Ovary (tissue), 9 donors: Measurements from ENCODE around the gene OR2V1. TPM values are rescaled to one million over a fixed set of nuclear protein-coding genes. Genes with fewer than 3 reads are reported as not detected.

Experiments
- DNase-seq, 5 donors: peaks; one replicate each; pipeline ENCODE4 v3.0.0-alpha.2; 2019 to 2020
- H3K27ac ChIP-seq, 2 donors: fragments of 200-600 bp; one replicate each; pipeline versions ENCODE4 v1.5.1 to v1.8.0; 2019 to 2022
- H3K27me3 ChIP-seq: fragments of 200-600 bp; one replicate; pipeline ENCODE4 v1.8.0; 2022
- H3K36me3 ChIP-seq: fragments of 200-600 bp; sonication (generic); one replicate; pipeline ENCODE4 v1.5.1; 2019
- H3K4me1 ChIP-seq: one replicate; pipeline ENCODE4 v1.8.1; 2013; ENCODE audit warnings: mild to moderate bottlenecking, moderate library complexity; ENCODE audit not compliant: insufficient read depth
- H3K4me3 ChIP-seq: fragments of 200-600 bp; sonication (generic); one replicate; pipeline ENCODE4 v1.5.1; 2017
- H3K9me3 ChIP-seq, 2 donors: fragments of 200-600 bp in 1 of 2; sonication (generic) in 1 of 2; one replicate each; pipeline versions ENCODE4 v1.5.1 to v1.8.1; 2013 to 2019; ENCODE audit warnings: mild to moderate bottlenecking in 1 of 2, moderate library complexity in 1 of 2
- CTCF ChIP-seq, 3 donors: fragments of 450-650 bp in 2 of 3; fragments of 200-600 bp in 1 of 3; IDR thresholded peaks; one replicate each; pipeline versions ENCODE4 v1.5.1 to v1.8.0; 2016 to 2022; ENCODE audit warnings: antibody characterized with exemption in 3 of 3, mild to moderate bottlenecking in 1 of 3
- EP300 ChIP-seq: sonication (generic); formaldehyde crosslinking; IDR thresholded peaks from one replicate; pipeline ENCODE4 v1.6.1; 2017; ENCODE audit warnings: antibody characterized with exemption
- POLR2A ChIP-seq: fragments of 450-650 bp; IDR thresholded peaks from one replicate; pipeline ENCODE4 v1.6.1; 2017; ENCODE audit warnings: antibody characterized with exemption, mild to moderate bottlenecking, moderate library complexity
- WGBS, 3 donors: extraction: QIAGEN DNeasy Blood & Tissue Kit in 1 of 3; methylation state at CpG; one replicate each; pipeline versions ENCODE4 v1.1.5 to v1.1.7; 2013 to 2017; 5-methylcytosine and 5-hydroxymethylcytosine counted together
- intact Hi-C, 4 donors: fragments of 100-400 bp; cut with DNase I; formaldehyde crosslinking; loops; one replicate each; pipeline versions ENCODE4 v1.11.0 to v1.15.1; 2022 to 2023
- polyA plus RNA-seq, 2 donors: library from polyadenylated mRNA; stranded (reverse); fragments of 200-250 nt in 1 of 2; fragments of 350-450 nt in 1 of 2; fragmentation: Illumina TruSeq in 1 of 2; extraction: RNeasy Lipid Tissue Mini Kit (QIAGEN cat#74804) in 1 of 2; gene quantifications; one replicate each; pipeline ENCODE4 v1.2.3, GENCODE V29; 2013 to 2014
- total RNA-seq, 7 donors: library from RNA; depleted of rRNA in 2 of 7; stranded (reverse); fragments of >200 nt in 2 of 7; fragmentation: NEBNext Ultra II Directional in 3 of 7; extraction: Animal tissue kit (Norgen Biotek cat#: 25700) in 3 of 7; gene quantifications; one replicate each; pipeline versions ENCODE4 v1.1.0 to v1.2.4, GENCODE V29; 2016 to 2023
- donor health status: DM: no; HTN: no; CAD: no; lungs with moderate emphysema.
- donor health status: DM: no; HTN: no; CAD: no.
- donor health status: Bipolar disorder and iron deficiency.
- donor health status: DM: yes; HTN: yes; CAD: no.
- donor health status: DM: no; HTN: no; CAD: no.
- donor health status: DM: yes; HTN: yes; CAD: no.

OR2V1 gene
- total and polyA plus RNA-seq, 9 donors = not detected

- TF ChIP-seq POLR2A = no peak
- TF ChIP-seq CTCF (IDR thresholded peaks at IDR 0.05) = no peak
- TF ChIP-seq EP300 = no peak
- no peaks in the 10 kb centered on the region for H3K36me3 ChIP-seq
- H3K27me3 ChIP-seq = no peaks in the 10 kb centered on the region
- no peak for DNase-seq
- no peaks in the 10 kb centered on the region for H3K9me3 ChIP-seq
- no peak overlapping the region for H3K4me3 ChIP-seq
- H3K4me1 ChIP-seq = no peaks in the 10 kb centered on the region
- intact Hi-C loops = no loop called here
- no peak overlapping the region for H3K27ac ChIP-seq
- WGBS, 3 donors = 40 to 45% (median 42%) methylated on average over 17 of the region's 17 CpGs
Observed at GRCh38 chr5:181086026-181086883, 44.7 kb downstream of the OR2V1 start.

GRCh38 chr5:181084621-181085195, 46.3 kb downstream of the OR2V1 start:
- WGBS, 3 donors = 50 to 58% (median 52%) methylated on average over 18 of the region's 18 CpGs
- TF ChIP-seq POLR2A = no peak
- Histone ChIP-seq H3K36me3 (no peaks in the 10 kb centered on the region), H3K4me1 (no peaks in the 10 kb centered on the region), H3K4me3 (no peak overlapping the region), H3K27ac (no peak overlapping the region), H3K27me3 (no peaks in the 10 kb centered on the region), H3K9me3 (no peaks in the 10 kb centered on the region)
- intact Hi-C loops = no loop called here
- no peak for DNase-seq

- no peak for DNase-seq
- TF ChIP-seq POLR2A (no peak), CTCF (IDR thresholded peaks at IDR 0.05) (no peak), EP300 (no peak)
- no peaks in the 10 kb centered on the region for H3K27me3 ChIP-seq
- no peaks in the 10 kb centered on the region for H3K36me3 ChIP-seq
- no peak overlapping the region for H3K4me3 ChIP-seq
- no peaks in the 10 kb centered on the region for H3K9me3 ChIP-seq
- H3K27ac ChIP-seq = no peak overlapping the region
- H3K4me1 ChIP-seq = no peaks in the 10 kb centered on the region
- intact Hi-C loops = no loop called here
Observed at GRCh38 chr5:181081989-181082388, 49.0 kb downstream of the OR2V1 start.

GRCh38 chr5:181076920-181077319, 54.0 kb downstream of the OR2V1 start:
- Histone ChIP-seq H3K4me1 (no peaks in the 10 kb centered on the region), H3K36me3 (no peaks in the 10 kb centered on the region), H3K27me3 (no peaks in the 10 kb centered on the region), H3K9me3 (peaks cover 0 to 6% of the 10 kb centered on the region in 2 donors), H3K27ac (no peak overlapping the region), H3K4me3 (no peak overlapping the region)
- intact Hi-C loops = loop anchor here in 1 of 4 donors (5.0 kb wide), 1 partner anchor 1610 kb away; no protein-coding TSS in a partner anchor
- no peak for TF ChIP-seq EP300
- no peak for TF ChIP-seq CTCF (IDR thresholded peaks at IDR 0.05)
- TF ChIP-seq POLR2A = no peak
- DNase-seq = no peak

Other genes with a start within 250 kb of the OR2V1 start
- 1 to 10 TPM in 1 of 7 donors, under 1 TPM in 2, not detected in 4; 0.24 to 3.9 (median 0.41) TPM for gene BTNL8, start 232.0 kb downstream of the OR2V1 start, total RNA-seq
- gene BTNL8, start 232.0 kb downstream of the OR2V1 start, polyA plus RNA-seq = under 1 TPM in 1 of 2 donors, not detected in 1; 0.04 TPM
- gene BTNL3, start 142.3 kb downstream of the OR2V1 start, total RNA-seq = under 1 TPM in 2 of 7 donors, not detected in 5; 0.12 to 0.36 TPM
- gene BTNL3, start 142.3 kb downstream of the OR2V1 start, polyA plus RNA-seq = not detected
- 10 to 100 TPM in 3 of 7 donors, 1 to 10 TPM in 3, under 1 TPM in 1; 0.76 to 46.4 (median 9.6) TPM for gene BTNL9, start 90.9 kb downstream of the OR2V1 start, total RNA-seq
- 10 to 100 TPM in 1 of 2 donors, 1 to 10 TPM in 1; 7.0 to 10.5 TPM for gene BTNL9, start 90.9 kb downstream of the OR2V1 start, polyA plus RNA-seq
- under 1 TPM in 1 of 7 donors, not detected in 6; 0.80 TPM for gene OR2V2, start 16.4 kb upstream of the OR2V1 start, total RNA-seq
- gene OR2V2, start 16.4 kb upstream of the OR2V1 start, polyA plus RNA-seq = not detected
- 1 to 10 TPM in 2 of 7 donors, under 1 TPM in 5; 0.34 to 2.9 (median 0.93) TPM for gene TRIM7, start 74.0 kb upstream of the OR2V1 start, total RNA-seq
- gene TRIM7, start 74.0 kb upstream of the OR2V1 start, polyA plus RNA-seq = under 1 TPM; 0.45 to 0.82 TPM
- 10 to 100 TPM in 6 of 7 donors, 1 to 10 TPM in 1; 8.2 to 22.7 (median 17.6) TPM for gene TRIM41, start 92.1 kb upstream of the OR2V1 start, total RNA-seq
- gene TRIM41, start 92.1 kb upstream of the OR2V1 start, polyA plus RNA-seq = 10 to 100 TPM; 11.1 to 13.2 TPM
- 1,000 to 10,000 TPM; 2,570 to 4,531 (median 3,203) TPM for gene RACK1, start 112.7 kb upstream of the OR2V1 start, total RNA-seq
- 1,000 to 10,000 TPM; 2,702 to 4,895 TPM for gene RACK1, start 112.7 kb upstream of the OR2V1 start, polyA plus RNA-seq
- 10 to 100 TPM; 13.0 to 18.8 (median 17.2) TPM for gene TRIM52, start 130.0 kb upstream of the OR2V1 start, total RNA-seq
- 10 to 100 TPM; 13.5 to 15.3 TPM for gene TRIM52, start 130.0 kb upstream of the OR2V1 start, polyA plus RNA-seq
- gene OR4F3, start 236.1 kb upstream of the OR2V1 start, total RNA-seq = under 1 TPM in 3 of 7 donors, not detected in 4; 0.23 to 0.55 (median 0.43) TPM
- gene OR4F3, start 236.1 kb upstream of the OR2V1 start, polyA plus RNA-seq = not detected